H9 (cell line): ENCODE measurements around the gene FEM1C. TPM values are rescaled to one million over a fixed set of nuclear protein-coding genes. Genes with fewer than 3 reads are reported as not detected.

Experiments
- DNase-seq: peaks from one replicate; pipeline ENCODE4 v3.0.0-alpha.2; 2017
- H2AFZ ChIP-seq: one replicate; pipeline ENCODE4 v1.6.1; 2013; ENCODE audit warnings: mild to moderate bottlenecking, low read length, control low read depth, moderate library complexity
- H2AK5ac ChIP-seq: 2 replicates; pipeline ENCODE4 v1.6.1; 2013; ENCODE audit warnings: low read length, control low read depth, mixed read lengths; ENCODE audit not compliant: insufficient read length
- H2BK120ac ChIP-seq: one replicate; pipeline ENCODE4 v1.6.1; 2013; ENCODE audit warnings: low read depth, mild to moderate bottlenecking, low read length, control low read depth, inconsistent platforms; ENCODE audit not compliant: poor library complexity, severe bottlenecking
- H2BK12ac ChIP-seq: 2 replicates; pipeline ENCODE4 v1.6.1; 2013; ENCODE audit warnings: low read length, control low read depth, mixed read lengths, low read depth; ENCODE audit not compliant: insufficient read length
- H2BK15ac ChIP-seq: 2 replicates; pipeline ENCODE4 v1.6.1; 2013; ENCODE audit warnings: low read depth, low read length, control low read depth
- H2BK20ac ChIP-seq: one replicate; pipeline ENCODE4 v1.6.1; 2013; ENCODE audit warnings: low read depth, mild to moderate bottlenecking, low read length, control low read depth, inconsistent platforms; ENCODE audit not compliant: poor library complexity, severe bottlenecking
- H2BK5ac ChIP-seq: 2 replicates; pipeline ENCODE4 v1.6.1; 2013; ENCODE audit warnings: low read length, control low read depth, mixed read lengths; ENCODE audit not compliant: insufficient read length
- H3K14ac ChIP-seq: 2 replicates; pipeline ENCODE4 v1.6.1; 2013; ENCODE audit warnings: low read length, control low read depth; ENCODE audit not compliant: insufficient read depth
- H3K18ac ChIP-seq: 2 replicates; pipeline ENCODE4 v1.6.1; 2013; ENCODE audit warnings: low read depth, mild to moderate bottlenecking, mixed read lengths, low read length, control low read depth; ENCODE audit not compliant: insufficient read length
- H3K23ac ChIP-seq: 2 replicates; pipeline ENCODE4 v1.6.1; 2013; ENCODE audit warnings: low read length, control low read depth, mixed read lengths, low read depth; ENCODE audit not compliant: insufficient read length
- H3K23me2 ChIP-seq: 2 replicates; pipeline ENCODE4 v1.6.1; 2013; ENCODE audit warnings: low read depth, mild to moderate bottlenecking, mixed read lengths, low read length, control low read depth; ENCODE audit not compliant: insufficient read length, poor library complexity, severe bottlenecking
- H3K27ac ChIP-seq: 2 replicates; pipeline ENCODE4 v1.5.1; 2013; ENCODE audit warnings: low read length, control low read depth, mixed read lengths, low read depth; ENCODE audit not compliant: insufficient read length
- H3K27me3 ChIP-seq: 2 replicates; pipeline ENCODE4 v1.6.1; 2013; ENCODE audit warnings: low read length, control low read depth, inconsistent platforms; ENCODE audit not compliant: insufficient read depth
- H3K4ac ChIP-seq: 2 replicates; pipeline ENCODE4 v1.6.1; 2013; ENCODE audit warnings: low read depth, mild to moderate bottlenecking, control low read depth, inconsistent platforms, low read length, moderate library complexity
- H3K4me1 ChIP-seq: 2 replicates; pipeline ENCODE4 v1.6.1; 2013; ENCODE audit warnings: low read length, control low read depth, inconsistent platforms; ENCODE audit not compliant: insufficient read depth
- H3K4me2 ChIP-seq: 2 replicates; pipeline ENCODE4 v1.6.1; 2013; ENCODE audit warnings: low read length, control low read depth, mixed read lengths; ENCODE audit not compliant: insufficient read length, insufficient read depth
- H3K56ac ChIP-seq: 2 replicates; pipeline ENCODE4 v1.6.1; 2013; ENCODE audit warnings: low read depth, mild to moderate bottlenecking, mixed read lengths, low read length, control low read depth; ENCODE audit not compliant: insufficient read length
- H3K79me1 ChIP-seq: 2 replicates; pipeline ENCODE4 v1.6.1; 2013; ENCODE audit warnings: low read depth, mild to moderate bottlenecking, moderate library complexity, low read length, control low read depth, inconsistent platforms; ENCODE audit not compliant: insufficient read depth, poor library complexity, severe bottlenecking
- H3K79me2 ChIP-seq: 2 replicates; pipeline ENCODE4 v1.6.1; 2013; ENCODE audit warnings: low read length, control low read depth, inconsistent platforms; ENCODE audit not compliant: insufficient read depth
- H3K9ac ChIP-seq: 2 replicates; pipeline ENCODE4 v1.6.1; 2013; ENCODE audit warnings: low read length, control low read depth, mixed read lengths; ENCODE audit not compliant: insufficient read length; ENCODE audit errors: extremely low read depth
- H3K9me3 ChIP-seq: one replicate; pipeline ENCODE4 v1.6.1; 2013; ENCODE audit warnings: low read depth, low read length, inconsistent platforms; ENCODE audit not compliant: control insufficient read depth
- H3T11ph ChIP-seq: one replicate; pipeline ENCODE4 v1.6.1; 2013; ENCODE audit warnings: mild to moderate bottlenecking, low read length, control low read depth, inconsistent platforms
- H4K20me1 ChIP-seq: one replicate; pipeline ENCODE4 v1.6.1; 2013; ENCODE audit not compliant: control insufficient read depth, insufficient read length, insufficient read depth
- H4K5ac ChIP-seq: 2 replicates; pipeline ENCODE4 v1.6.1; 2013; ENCODE audit warnings: low read depth, mild to moderate bottlenecking, mixed read lengths, low read length, control low read depth; ENCODE audit not compliant: insufficient read length
- H4K8ac ChIP-seq: replicated peaks from 2 replicates; pipeline ENCODE4 v1.6.1; 2013; ENCODE audit warnings: low read length, control low read depth, mixed read lengths, low read depth; ENCODE audit not compliant: insufficient read length
- H4K91ac ChIP-seq: 2 replicates; pipeline ENCODE4 v1.6.1; 2013; ENCODE audit warnings: low read depth, mild to moderate bottlenecking, moderate library complexity, mixed read lengths, low read length, control low read depth; ENCODE audit not compliant: insufficient read length
- H3K27ac Mint-ChIP-seq, 3 experiments: 2 replicates in 2 of 3; 3 replicates in 1 of 3; pipeline ENCODE4 v1.8.0; 2020 to 2021; ENCODE audit warnings: mixed read lengths in 3 of 3, mild to moderate bottlenecking in 1 of 3, moderate library complexity in 1 of 3
- H3K27me3 Mint-ChIP-seq: 2 replicates; pipeline ENCODE4 v1.8.0; 2021; ENCODE audit warnings: low read depth, mild to moderate bottlenecking, moderate library complexity, mixed read lengths
- H3K36me3 Mint-ChIP-seq, 3 experiments: 2 replicates in 2 of 3; 3 replicates in 1 of 3; pipeline ENCODE4 v1.8.0; 2020 to 2021; ENCODE audit warnings: low read depth in 3 of 3, mixed read lengths in 3 of 3; ENCODE audit not compliant: insufficient read depth in 1 of 3
- H3K4me1 Mint-ChIP-seq, 2 experiments: 2 replicates each; pipeline ENCODE4 v1.8.0; 2020; ENCODE audit warnings: mixed read lengths in 2 of 2
- H3K4me3 Mint-ChIP-seq, 2 experiments: 2 replicates in 1 of 2; 3 replicates in 1 of 2; pipeline ENCODE4 v1.8.0; 2020 to 2021; ENCODE audit warnings: mild to moderate bottlenecking in 2 of 2, mixed read lengths in 2 of 2, moderate library complexity in 1 of 2
- H3K9me3 Mint-ChIP-seq, 2 experiments: 2 replicates in 1 of 2; 3 replicates in 1 of 2; pipeline ENCODE4 v1.8.0; 2020; ENCODE audit warnings: mild to moderate bottlenecking in 2 of 2, mixed read lengths in 2 of 2, moderate library complexity in 1 of 2
- WGBS: extraction: QIAGEN DNeasy Blood & Tissue Kit; methylation state at CpG from one replicate; pipeline ENCODE4 v1.1.7; 2013; ENCODE audit warnings: missing lambda C conversion rate, low lambda C conversion rate, mixed read lengths; ENCODE audit not compliant: insufficient read length; ENCODE audit errors: extremely low coverage; 5-methylcytosine and 5-hydroxymethylcytosine counted together
- total RNA-seq: library from RNA; stranded (reverse); gene quantifications from 2 replicates; pipeline ENCODE4 v1.2.1, GENCODE V29; 2021
- TF ChIP-seq, protein P1 (sequence below): fragments of 200-600 bp; sonication (generic); conservative IDR thresholded peaks from 3 replicates; pipeline ENCODE4 v1.8.0; 2021; ENCODE audit warnings: antibody characterized with exemption, mild to moderate bottlenecking

Gene FEM1C
- total RNA-seq, 1 experiment from 2014 or later = 15.2 TPM

DNA sequence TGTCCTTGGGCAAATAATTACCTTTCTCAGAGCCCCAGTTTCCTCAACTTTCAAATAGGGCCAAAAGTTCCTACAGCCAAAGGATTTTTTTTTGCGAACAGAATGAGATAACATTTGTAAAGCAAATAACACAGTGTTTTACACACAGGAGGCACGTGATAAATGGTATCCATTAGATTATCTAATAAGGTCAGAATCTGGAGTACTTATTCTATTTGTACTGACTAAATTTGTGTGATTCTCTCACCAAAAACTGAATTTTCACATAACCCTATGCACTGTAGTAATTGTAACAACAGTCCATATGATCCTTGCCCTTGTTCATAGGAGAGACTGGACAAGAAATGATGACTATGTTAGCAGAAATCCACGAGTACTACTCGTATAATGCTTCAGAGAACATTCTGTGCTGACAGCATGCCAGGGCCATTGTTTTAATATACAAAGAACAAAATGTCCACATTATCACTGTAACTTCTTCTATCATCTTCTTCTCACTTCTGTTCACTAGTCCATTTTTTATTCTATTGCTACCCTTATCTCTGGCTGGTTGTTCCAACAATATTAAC lies 13.9 kb upstream of the FEM1C start:
- H3K27ac Mint-ChIP-seq = no peak overlapping the region
- H3K9me3 Mint-ChIP-seq = no peaks in the 10 kb centered on the region
- no peak overlapping the region for H3K14ac ChIP-seq
- H4K8ac ChIP-seq = no peak overlapping the region
- H3K4ac ChIP-seq = no peak overlapping the region
- H3T11ph ChIP-seq = no peak overlapping the region
- H3K4me1 ChIP-seq = peaks cover 6% of the 10 kb centered on the region; the same call in 1 of the 2 replicates
- H3K27ac ChIP-seq = no peak overlapping the region
- no peak overlapping the region for H2BK20ac ChIP-seq
- no peak overlapping the region for H3K9ac ChIP-seq
- H2AFZ ChIP-seq = no peak overlapping the region
- peaks cover 9 to 18% of the 10 kb centered on the region in 2 experiments for H3K4me1 Mint-ChIP-seq
- no peak overlapping the region for H2AK5ac ChIP-seq
- no peak overlapping the region for H2BK120ac ChIP-seq
- H3K23me2 ChIP-seq = no peaks in the 10 kb centered on the region
- no peak overlapping the region for H2BK5ac ChIP-seq
- no peak overlapping the region for H4K5ac ChIP-seq
- H4K91ac ChIP-seq = no peak overlapping the region
- no peak overlapping the region for H3K23ac ChIP-seq
- H3K56ac ChIP-seq = no peak overlapping the region
- no peaks in the 10 kb centered on the region for H3K79me1 ChIP-seq
- TF ChIP-seq, protein P1, sequence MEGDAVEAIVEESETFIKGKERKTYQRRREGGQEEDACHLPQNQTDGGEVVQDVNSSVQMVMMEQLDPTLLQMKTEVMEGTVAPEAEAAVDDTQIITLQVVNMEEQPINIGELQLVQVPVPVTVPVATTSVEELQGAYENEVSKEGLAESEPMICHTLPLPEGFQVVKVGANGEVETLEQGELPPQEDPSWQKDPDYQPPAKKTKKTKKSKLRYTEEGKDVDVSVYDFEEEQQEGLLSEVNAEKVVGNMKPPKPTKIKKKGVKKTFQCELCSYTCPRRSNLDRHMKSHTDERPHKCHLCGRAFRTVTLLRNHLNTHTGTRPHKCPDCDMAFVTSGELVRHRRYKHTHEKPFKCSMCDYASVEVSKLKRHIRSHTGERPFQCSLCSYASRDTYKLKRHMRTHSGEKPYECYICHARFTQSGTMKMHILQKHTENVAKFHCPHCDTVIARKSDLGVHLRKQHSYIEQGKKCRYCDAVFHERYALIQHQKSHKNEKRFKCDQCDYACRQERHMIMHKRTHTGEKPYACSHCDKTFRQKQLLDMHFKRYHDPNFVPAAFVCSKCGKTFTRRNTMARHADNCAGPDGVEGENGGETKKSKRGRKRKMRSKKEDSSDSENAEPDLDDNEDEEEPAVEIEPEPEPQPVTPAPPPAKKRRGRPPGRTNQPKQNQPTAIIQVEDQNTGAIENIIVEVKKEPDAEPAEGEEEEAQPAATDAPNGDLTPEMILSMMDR = no peak
- H2BK15ac ChIP-seq = no peak overlapping the region
- no peaks in the 10 kb centered on the region for H3K27me3 Mint-ChIP-seq
- no peaks in the 10 kb centered on the region for H3K9me3 ChIP-seq
- no peaks in the 10 kb centered on the region for H3K36me3 Mint-ChIP-seq
- H4K20me1 ChIP-seq = no peaks in the 10 kb centered on the region
- H3K4me2 ChIP-seq = no peak overlapping the region
- no peak overlapping the region for H2BK12ac ChIP-seq
- no peaks in the 10 kb centered on the region for H3K79me2 ChIP-seq
- WGBS = no CpG with 5 or more reads among the region's 4 CpGs
- no peak overlapping the region for H3K18ac ChIP-seq
- no peak overlapping the region for H3K4me3 Mint-ChIP-seq
- DNase-seq = no peak
- no peaks in the 10 kb centered on the region for H3K27me3 ChIP-seq
